Panc1 (cell line): ENCODE data around the gene MR1.

Source experiments
- POLR2AphosphoS5 ChIP-seq: IDR thresholded peaks from 2 replicates; pipeline ENCODE4 v1.6.1; 2012; ENCODE audit warnings: mild to moderate bottlenecking, low read depth, low read length, moderate library complexity
- TF ChIP-seq, protein P1 (sequence below): fragments of 450-650 bp; IDR thresholded peaks from 2 replicates; pipeline ENCODE4 v1.5.1; 2017; ENCODE audit warnings: mild to moderate bottlenecking

DNA sequence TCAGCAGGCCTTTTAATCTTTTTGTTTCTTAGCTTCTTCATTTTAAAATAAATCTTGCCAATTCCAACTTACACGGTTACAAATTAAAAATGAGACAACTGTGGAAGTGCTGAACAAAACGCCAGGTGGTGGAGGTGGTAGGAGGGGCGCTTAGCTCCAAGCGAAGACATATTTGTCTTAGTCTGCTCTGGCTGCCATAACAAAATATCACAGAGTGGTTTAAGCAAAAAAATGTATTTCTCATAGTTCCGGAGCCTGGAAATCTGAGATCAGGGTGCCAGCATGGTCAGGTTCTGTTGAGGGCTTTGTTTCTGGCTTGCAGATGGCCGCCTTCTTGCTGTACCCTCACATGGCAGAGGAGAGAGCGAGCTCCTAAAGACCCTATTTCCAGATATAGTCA lies 69.6 kb downstream of the MR1 start:
- no peak for TF ChIP-seq POLR2AphosphoS5
- TF ChIP-seq, protein P1, sequence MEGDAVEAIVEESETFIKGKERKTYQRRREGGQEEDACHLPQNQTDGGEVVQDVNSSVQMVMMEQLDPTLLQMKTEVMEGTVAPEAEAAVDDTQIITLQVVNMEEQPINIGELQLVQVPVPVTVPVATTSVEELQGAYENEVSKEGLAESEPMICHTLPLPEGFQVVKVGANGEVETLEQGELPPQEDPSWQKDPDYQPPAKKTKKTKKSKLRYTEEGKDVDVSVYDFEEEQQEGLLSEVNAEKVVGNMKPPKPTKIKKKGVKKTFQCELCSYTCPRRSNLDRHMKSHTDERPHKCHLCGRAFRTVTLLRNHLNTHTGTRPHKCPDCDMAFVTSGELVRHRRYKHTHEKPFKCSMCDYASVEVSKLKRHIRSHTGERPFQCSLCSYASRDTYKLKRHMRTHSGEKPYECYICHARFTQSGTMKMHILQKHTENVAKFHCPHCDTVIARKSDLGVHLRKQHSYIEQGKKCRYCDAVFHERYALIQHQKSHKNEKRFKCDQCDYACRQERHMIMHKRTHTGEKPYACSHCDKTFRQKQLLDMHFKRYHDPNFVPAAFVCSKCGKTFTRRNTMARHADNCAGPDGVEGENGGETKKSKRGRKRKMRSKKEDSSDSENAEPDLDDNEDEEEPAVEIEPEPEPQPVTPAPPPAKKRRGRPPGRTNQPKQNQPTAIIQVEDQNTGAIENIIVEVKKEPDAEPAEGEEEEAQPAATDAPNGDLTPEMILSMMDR: no peak
